ENCODE results near the gene ZSCAN9.

The ZSCAN9 gene

DNA sequence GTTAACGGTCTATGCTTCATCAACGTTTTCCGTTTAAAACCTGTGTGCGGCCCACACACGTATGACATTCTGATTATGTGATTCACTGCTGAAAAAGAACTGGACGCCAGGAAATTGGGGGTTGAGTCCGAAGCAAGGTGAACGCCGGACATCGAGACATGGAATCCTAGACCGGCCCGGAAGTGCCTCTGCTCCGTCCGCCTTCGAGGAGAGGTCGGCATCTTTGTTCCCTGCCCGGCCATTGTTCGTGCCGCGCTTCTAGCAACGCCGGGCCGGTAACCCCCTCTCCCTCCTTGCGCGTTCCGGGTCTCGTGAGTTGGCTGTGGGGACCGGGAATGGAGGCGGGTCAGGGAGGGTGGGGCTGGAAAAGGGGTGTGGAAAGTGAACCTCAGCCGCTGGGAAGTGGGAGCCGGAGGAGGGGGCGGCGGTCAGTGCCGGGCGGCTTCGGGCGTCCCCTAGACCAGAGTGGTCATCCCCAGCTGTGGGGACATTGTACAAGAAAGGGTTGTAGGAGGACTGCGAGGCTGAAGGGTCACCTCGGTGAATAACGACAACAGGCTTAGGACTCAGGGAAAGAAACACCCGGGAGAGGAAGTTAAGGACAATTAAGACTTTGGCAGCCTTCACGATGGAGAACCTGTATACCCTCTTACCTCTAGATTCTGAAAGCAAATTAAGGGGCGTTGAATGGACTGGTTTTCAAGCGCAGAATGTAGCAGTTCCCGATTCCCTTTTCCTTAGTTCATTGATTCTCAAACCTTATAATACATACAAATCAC, at the start of gene ZSCAN9:
TSS of gene ZSCAN9 (plus strand) at position 220 of the 779 bp plus-strand sequence. CDS start 1,810 bp downstream, outside the sequence.
- DNase-seq = peak; percentile 80

DNA sequence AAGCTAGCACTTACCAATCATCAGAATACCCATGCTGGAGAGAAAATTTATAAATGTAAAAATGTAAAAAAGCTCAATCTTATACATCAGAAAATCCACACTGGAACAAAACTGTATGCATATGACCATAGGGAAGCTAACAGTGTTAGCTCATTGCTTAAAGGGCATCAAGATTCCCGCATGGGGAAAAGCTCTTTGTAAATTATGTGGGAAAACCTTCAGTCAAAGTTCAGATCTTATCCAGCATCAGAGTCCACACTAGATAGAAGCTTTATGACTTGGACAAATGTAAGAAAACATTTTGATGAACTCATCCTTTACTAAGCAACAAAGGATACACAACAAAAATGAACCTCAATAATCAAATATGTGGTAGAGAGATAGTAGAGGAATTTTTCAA, 48.7 kb upstream of the ZSCAN9 start:
- DNase-seq = no peak

DNA sequence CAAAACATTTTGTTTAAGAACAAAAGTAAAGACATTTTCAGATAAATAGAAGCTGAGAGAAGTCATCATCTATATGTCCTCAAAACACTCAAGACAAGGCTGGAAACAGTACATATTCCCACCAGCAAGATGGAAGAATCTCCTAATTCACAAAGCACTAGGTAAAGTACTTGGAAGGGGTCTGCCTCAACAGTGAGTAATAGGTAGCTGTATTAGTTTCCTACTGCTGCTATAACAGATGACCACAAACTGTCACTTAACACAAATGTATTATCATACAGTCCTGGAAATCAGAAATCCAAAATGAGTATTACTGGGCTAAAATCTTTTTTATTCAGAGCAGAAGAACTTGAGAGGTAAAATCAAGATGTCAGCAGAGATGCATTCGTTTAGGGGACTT, 42.8 kb upstream of the ZSCAN9 start:
- DNase-seq = no peak

DNA sequence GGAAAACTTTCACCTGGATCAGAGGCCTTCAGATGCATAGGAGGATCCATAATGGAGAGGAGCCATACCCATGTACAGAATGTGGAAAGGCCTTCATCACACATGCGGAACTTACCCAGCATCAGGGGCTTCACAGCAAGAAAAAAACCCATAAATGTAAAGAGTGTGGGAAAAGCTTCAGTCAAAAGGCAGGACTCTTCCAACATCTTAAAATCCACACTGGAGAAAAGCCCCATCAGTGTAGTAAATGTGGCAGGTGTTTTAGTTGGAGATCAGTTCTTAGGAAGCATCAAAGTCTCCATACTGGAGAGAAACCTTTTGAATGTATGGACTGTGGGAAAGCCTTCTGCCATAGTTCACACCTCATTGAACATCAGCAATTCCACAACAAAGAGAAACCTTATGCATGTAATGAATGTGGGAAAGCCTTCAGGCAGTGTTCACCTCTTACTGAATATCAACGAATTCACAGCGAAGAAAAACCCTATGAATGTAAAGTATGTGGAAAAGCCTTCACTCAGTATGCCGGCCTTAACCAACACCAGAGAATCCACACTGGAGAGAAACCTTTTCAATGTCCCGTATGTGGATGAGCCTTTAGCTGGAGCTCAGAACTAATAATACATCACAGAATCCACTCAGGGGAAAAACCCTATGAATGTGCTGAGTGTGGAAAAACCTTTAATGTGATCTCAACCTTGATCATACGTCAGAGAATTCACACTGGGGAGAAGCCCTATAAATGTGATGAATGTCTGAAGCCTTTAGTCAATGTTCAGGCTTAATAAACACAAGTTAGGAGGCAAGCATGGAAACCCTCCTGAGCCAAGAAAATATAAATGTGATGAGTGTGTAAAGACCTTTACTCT, 36.7 kb upstream of the ZSCAN9 start:
- no peak for DNase-seq

DNA sequence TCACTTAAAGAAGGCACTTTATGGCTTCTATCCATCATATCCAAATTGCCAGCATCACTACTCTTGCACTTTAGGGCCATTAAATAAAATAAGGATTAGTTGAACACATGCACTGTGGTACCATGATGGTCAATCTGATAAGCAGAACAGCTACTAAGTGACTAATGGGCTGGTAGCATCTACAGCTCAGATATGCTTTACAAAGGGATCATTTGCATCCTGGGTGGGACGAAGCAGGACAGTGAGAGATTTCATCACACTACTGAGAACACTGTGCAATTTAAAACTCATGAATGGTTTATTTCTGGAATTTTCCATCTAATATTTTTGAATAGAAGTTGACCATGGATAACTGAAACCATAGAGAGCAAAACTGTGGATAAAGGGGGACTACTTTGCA, 25.1 kb upstream of the ZSCAN9 start:
- DNase-seq = no peak

DNA sequence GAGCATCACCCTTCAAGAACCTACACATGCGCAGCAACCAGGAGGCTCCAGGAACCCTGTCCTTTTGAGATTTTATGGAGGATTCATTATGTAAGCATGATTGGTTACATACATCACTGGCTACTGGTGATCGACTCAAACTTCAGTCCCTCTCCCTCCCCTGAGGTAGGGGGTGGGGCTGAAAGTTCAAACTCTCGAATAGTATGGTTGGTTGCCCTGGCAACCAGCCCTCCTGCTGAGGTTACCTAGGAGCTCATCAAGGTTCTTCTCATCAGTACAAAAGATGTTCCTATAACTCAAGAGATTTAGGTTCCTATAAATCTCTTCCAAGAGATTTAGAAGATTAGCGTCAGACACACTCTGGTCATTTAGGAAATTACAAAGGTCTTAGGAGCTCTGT, 21.9 kb upstream of the ZSCAN9 start:
- no peak for DNase-seq

DNA sequence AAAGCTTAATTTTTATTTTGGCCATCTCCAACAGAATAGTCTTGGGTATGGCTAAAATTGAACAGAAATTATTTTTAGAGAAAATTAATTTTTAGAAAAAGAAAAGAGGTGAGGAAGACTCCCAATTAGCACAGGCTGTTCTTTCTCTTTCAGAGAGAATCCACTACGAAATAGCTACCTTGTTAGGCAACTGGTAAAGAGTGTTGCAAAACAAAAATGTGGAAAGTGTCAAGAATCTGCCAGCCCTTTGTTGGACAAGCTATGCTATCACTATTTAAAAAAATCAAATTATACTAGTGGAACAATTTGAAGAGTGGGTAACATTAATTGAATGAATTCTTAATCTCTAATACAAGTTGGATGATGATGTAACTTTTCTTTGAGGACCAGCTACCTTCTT, 19.2 kb upstream of the ZSCAN9 start:
- DNase-seq = no peak

DNA sequence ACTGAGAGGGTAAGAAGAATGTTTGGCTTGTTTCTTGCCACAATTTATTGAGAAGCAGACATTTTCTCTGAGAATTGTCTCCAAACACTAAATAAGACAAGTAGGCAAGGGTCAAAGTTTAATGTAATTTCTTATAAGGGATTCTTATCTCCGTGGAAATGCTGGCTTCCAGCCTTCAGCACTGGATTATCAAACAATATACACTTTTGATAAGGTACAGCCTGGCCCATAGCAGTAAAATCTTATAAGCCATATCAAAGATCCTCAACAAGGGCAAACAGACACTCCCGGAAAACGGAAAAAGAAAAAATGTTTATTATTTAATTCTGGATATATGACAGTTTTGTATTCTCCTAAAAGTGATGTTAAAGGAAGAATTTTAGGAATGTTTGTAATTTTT, 18.5 kb upstream of the ZSCAN9 start:
- DNase-seq = no peak

DNA sequence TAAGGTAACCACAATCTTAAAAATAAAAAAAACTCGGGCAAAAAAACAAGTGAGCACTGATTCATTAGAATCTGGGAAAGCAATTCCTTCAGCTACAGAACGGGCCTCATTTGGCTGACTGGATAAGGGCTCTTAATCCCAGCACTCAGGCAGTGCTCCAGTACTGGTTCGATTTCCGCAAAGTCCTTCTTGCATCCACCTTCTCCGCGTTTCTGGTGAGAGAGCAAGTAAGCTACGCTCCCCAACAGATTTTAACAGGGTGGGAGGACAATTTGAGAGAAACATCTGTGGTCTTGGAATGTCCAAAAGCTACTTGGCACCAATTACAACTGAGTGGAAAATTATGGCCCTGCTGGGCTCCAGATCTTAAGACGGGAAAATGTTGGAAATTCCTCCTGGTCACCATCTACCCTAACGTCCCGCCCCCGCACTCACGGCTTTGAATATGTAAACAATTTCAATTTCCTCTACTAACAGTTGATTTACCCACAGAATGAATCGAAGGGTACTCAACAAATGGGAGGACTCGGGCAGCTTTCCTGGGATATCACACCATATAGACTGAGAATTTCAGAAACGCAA, 18.1 kb upstream of the ZSCAN9 start:
- DNase-seq = no peak

DNA sequence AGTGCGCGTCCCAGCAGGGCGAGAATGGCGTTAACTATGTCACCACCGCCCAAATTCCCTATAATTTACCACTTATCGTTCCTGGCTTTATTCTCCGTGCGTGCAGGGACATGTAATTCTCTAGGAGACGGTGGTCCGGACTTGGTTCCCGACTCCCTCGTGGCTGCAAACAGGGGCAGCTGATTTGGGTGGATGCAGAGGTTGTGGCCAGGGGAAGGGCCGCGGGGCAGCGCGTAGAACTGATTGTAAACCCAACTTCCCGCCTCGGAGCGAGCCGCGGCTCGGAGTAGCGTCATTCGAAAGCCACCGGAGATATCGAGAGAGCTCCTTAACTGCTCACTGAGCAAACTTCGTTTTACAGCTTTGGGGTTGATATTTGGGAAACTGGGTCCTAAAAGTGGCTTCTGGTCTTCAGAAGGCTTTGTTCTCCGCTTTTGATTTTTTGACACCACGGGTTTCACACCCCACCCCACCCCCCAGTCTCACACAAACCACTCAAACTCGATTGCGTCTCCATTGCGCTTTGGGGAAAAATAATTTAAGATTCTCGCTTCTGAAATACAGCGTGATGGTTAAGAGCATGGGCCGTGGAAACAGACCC, 17.5 kb upstream of the ZSCAN9 start:
- no peak for DNase-seq

DNA sequence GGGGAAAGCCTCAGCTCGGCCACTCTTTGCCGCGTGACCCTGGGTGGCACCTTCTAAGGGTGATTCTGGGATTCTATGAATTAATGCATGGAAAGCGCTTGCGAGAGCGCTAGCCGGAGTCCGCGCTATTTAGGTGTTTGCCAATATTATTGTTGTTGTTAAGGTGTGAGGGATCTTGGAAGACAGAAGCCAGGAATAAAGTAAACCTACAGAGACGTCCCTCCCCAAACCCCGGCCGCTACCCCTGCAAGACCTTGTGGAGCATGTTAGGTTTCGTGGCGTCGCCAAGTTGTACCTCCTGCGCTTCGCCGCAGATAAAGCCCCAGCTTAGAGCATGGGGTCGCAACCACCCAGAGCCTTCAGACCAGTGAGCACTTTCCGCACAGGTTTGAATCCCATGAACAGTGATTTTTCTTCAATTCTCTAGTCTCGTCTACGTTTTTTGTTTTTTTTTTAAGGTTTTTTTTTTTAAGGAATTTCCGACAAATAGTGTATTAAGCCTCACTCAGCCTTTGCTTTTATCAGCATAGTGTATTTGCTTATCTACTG, 16.9 kb upstream of the ZSCAN9 start:
- DNase-seq = no peak

DNA sequence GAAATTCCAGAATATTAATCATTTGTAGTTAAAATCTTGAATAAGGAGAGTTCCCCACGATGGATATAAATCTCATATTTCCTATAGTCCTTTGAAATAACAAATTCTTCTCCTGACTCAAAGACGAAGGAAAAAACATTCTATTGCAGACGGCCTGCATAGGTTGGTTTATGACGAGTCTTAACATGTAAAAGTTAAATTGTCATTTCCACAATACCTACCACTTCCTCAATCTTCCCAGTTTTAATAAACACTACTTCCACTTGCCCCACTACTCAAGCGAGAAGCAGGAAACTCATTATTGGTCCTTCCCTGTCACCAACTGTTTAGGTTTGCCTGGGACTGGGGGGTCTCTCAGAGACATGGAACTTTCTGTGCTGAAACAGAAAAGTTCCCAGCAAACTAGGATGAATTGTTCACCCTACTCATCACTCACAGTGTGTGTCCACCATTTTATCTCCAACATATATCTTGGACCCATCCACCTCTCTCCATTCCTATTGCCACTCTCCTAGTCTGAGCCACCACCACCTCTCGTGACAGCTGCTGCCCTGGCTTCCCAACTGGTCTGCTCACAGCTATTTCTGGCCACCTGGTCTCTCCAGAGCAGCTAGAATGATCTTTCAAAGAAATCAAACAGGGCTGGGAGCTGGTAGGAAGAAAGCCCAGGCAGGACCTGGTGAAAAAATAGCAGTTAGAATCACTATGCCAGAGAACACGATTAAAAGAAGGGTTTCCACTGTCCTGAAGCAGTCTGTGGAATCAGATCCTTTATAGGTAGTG, 15.1 kb upstream of the ZSCAN9 start:
- DNase-seq = no peak

DNA sequence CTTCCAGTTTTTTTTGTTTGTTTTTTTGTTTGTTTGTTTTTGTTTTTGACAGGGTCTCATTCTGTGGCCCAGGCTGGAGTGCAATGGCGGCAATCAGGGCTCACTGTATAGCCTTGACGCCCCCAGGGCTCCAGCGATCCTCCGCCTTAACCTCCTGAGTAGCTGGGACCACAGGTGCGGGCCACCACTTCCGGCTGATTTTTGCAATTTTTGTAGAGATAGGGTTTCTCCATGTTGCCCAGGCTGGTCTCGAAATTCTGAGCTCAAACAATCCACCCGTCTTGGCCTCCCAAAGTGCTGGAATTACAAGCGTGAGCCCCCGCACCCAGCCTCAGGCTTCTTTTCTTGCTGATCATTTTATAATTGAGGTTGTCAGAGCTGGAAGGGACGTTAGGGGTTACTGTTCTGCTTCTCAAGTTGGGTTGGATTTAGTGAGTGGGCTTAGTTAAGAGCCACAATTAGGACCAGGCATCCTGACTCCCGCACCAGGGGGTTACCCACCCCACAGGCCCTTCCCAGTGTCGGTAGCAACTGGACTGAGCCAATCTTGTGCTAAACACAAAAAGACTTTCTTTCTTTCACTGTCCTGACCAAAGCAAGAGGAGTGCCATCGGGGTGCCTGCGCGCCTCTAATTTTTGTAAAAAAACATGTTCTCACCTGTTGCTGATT, 13.1 kb upstream of the ZSCAN9 start:
- DNase-seq = no peak

DNA sequence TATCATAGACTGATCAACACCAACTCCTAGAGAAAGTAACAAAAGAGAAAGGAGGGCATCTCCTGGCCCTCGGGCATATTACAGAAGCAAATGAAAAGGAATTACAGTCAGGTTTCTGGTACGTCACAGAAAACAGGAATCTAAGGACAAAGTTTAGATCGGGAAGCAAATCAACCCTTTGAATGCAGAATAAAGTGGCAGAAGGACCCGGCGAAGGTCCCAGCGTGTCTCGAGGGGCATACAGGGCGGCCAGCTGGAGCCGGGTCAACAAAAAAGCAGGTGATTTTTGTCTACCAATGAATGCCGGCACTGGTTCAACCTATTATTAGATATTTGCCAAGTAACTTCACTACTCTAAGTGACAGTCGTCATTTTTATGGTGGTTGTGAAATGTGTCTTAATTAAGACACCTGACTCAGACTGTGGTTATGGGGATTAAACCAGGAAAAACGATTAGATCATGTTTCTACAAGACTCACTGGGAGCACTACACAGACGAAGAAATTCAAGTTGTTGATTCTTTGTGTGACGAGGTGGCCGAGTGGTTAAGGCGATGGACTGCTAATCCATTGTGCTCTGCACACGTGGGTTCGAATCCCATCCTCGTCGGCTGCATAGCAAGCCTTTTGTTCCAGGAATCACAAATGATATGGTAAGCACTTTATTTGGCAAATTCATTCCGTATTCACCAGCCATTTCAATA, 12.4 kb upstream of the ZSCAN9 start:
- peak; percentile 66 for DNase-seq

DNA sequence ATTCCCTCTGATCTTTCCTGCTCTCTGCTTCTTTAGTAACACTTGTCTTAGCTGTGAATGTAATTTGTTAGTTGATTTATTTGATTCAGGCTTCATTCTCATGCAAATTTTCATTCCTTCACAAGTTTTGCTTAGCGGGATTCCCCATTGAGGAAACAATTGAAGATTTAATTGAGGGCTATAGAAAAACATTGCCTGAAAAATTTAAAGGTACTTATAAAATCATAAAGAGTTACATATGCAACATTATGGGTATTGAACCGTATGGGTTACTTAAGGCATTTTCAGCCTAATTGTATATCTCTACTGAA, 11.9 kb upstream of the ZSCAN9 start:
- no peak for DNase-seq

DNA sequence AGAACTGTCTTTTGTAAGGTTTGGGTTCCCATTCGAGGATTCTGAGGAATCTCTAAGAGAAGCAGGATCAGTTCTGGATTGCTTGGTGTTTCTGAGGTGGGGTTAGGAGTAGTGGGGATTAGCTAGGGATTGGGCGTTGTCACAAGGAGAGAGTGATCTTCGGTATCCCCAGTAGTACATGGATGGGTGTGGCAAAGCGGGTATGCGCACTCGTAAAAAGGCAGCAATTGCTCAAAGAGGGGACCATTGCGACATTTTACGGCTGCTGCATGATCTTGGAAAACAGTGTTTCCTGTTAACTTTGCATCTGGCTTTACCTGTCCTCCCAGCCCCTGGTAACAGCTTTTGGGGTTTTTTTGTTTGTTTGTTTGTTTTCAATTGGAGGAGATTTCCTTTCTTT, 9.7 kb upstream of the ZSCAN9 start:
- DNase-seq = no peak

DNA sequence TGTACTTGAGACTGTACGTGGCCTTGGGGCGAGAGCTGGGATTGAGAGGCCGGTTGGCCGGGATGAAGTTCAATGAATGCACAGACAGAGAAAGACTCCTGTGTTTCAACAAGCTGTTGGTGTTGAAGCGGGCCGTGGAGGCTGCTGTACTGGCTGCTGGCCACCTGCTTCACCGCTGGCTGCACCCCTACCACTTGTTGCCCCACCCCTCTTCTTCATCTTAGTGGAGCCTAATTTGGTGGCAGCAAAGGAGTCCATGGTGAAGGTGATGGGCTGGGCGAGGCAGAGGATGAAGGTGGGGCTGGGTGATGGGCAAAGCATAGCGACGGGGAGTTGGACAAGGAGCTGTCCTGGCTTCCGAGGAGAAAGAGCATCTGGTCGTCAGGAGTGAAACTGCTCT, 7.2 kb upstream of the ZSCAN9 start:
- no peak for DNase-seq

DNA sequence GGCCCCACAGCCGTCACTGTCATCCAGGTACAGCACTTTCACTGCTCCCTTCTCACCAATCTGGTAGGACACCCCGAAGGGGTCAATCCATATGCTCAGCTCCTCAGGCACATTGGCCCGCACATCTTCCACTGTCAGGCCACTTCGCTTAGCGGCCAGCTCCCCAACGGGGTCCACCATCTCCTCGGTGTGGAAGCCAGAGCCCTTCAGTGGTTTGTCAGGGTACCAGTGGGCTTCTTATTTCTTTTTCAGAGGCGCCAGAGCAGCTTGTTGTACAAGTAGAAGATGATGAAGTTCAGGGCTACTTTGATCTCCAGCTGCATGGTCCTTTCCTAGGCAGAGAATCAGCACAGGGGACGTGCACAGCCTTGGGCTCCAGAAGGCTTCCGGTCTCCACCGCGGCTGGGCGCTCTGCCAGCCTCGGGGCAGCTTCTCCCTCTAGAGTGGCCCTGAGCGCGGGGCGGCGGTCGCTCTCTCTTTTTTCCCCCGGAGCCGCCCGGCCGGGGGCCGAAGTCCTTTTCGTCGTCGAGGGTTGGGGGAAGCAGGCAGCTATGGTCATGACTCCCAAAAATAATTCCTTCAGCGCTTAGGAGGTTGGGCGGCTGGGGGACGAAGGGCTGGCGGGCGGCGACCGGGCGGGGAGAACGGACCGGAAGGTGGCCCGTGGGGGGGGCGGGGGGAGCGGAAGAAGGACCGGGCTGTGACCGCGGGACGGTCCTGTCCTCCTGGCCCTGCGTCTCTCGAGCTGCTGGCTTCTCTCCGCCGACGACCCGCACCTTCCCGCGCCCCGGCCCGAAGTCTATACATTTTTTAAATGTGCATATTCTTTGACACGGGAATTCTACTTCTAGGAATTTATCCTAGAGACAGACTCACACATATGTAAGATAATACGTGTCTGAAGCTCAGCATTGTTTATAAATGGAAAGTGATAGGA, 6.5 kb upstream of the ZSCAN9 start:
- peak; percentile 50 for DNase-seq

DNA sequence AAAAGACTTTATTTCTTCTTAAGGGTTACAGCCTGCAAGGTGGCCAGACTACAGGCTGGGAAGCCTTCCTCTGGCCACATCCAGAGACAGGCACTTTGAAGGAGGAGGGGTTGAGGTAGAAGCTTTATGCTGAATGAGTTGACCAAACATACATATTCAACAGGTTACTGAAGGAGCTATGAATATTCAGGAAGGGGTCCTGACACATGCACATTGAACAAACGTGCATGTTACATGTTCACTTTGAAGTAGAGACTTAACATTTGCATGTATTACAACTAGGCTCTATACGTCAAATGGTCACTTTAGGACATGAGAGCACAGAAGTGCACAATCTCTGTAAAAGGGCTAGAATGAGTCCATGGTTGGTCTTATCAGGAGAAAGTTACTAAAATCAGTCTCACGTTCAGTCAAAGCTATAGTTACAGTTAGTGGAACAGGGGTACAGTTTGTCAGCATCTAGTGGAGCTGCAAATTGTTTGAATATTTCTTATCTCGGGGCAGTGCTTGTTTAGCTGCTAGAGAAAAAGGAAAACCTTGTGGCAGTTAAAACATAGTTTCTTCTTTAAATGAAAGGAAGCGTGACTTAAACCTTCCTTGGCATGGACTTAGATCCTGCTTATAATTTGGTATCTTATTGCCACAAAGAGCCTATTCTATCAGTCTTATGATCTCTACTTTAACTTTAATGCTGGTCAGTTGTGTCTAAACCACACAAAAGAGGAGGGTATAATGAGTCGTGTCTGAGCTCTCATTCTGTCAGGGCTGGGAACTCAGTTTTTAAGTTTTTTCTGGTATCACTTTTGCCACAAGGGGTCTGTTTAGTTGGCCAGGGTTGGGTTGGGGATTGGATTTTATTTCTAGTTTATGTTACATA, 4.6 kb upstream of the ZSCAN9 start:
- no peak for DNase-seq

Data from DMS79 (cell line).